Heart left ventricle (tissue), 16 donors: ENCODE measurements around the gene POLR1F. TPM values are rescaled to one million over a fixed set of nuclear protein-coding genes. Genes with fewer than 3 reads are reported as not detected.

ENCODE experiments used
- ATAC-seq, 4 donors: fragments of 200-7000 bp; cut with Tn5 transposase; one replicate each; pipeline ENCODE4 v1.9.1; 2020 to 2022; ENCODE audit warnings: moderate library complexity in 4 of 4, mild to moderate bottlenecking in 3 of 4, moderate number of reproducible peaks in 1 of 4
- DNase-seq, 5 donors: peaks; one replicate each; pipeline ENCODE4 v3.0.0-alpha.2; 2020
- H3K27ac ChIP-seq, 12 donors: fragments of 200-600 bp; sonication (generic) in 4 of 12; one replicate each; pipeline versions ENCODE4 v1.5.0 to v1.8.0; 2016 to 2022; ENCODE audit warnings: mild to moderate bottlenecking in 2 of 12
- H3K27me3 ChIP-seq, 9 donors: fragments of 200-600 bp; sonication (generic) in 2 of 9; one replicate each; pipeline versions ENCODE4 v1.5.1 to v1.8.0; 2016 to 2022; ENCODE audit warnings: mild to moderate bottlenecking in 3 of 9
- H3K36me3 ChIP-seq, 9 donors: fragments of 200-600 bp; sonication (generic) in 2 of 9; one replicate each; pipeline versions ENCODE4 v1.5.0 to v1.8.0; 2018 to 2022; ENCODE audit warnings: mild to moderate bottlenecking in 2 of 9
- H3K4me1 ChIP-seq, 12 donors: fragments of 200-600 bp; sonication (generic) in 4 of 12; one replicate each; pipeline versions ENCODE4 v1.5.0 to v1.8.0; 2016 to 2022; ENCODE audit warnings: mild to moderate bottlenecking in 3 of 12
- H3K4me3 ChIP-seq, 12 donors: fragments of 200-600 bp; sonication (generic) in 4 of 12; one replicate each; pipeline versions ENCODE4 v1.5.0 to v1.8.0; 2017 to 2022; ENCODE audit warnings: mild to moderate bottlenecking in 9 of 12, moderate library complexity in 4 of 12
- H3K9me3 ChIP-seq, 12 donors: fragments of 200-600 bp; sonication (generic) in 4 of 12; one replicate each; pipeline versions ENCODE4 v1.5.0 to v1.8.0; 2016 to 2022; ENCODE audit warnings: mild to moderate bottlenecking in 1 of 12
- POLR2A ChIP-seq, 2 donors: fragments of 450-650 bp; IDR thresholded peaks; one replicate each; pipeline ENCODE4 v1.6.1; 2017; ENCODE audit warnings: antibody characterized with exemption in 2 of 2, mild to moderate bottlenecking in 2 of 2, moderate library complexity in 2 of 2
- WGBS, 4 donors: extraction: QIAGEN DNeasy Blood & Tissue Kit in 2 of 4; methylation state at CpG; one replicate each; pipeline versions ENCODE4 v1.1.5 to v1.1.7; 2013 to 2018; 5-methylcytosine and 5-hydroxymethylcytosine counted together
- intact Hi-C, 10 donors: fragments of 100-400 bp; cut with DNase I; formaldehyde crosslinking; loops; one replicate each; pipeline versions ENCODE4 v1.11.1 to v1.14.2; 2022
- polyA plus RNA-seq, 2 donors: library from polyadenylated mRNA; stranded (reverse); fragments of 200-250 nt; gene quantifications; one replicate each; pipeline ENCODE4 v1.2.3, GENCODE V29; 2013
- total RNA-seq, 9 donors: library from RNA; depleted of rRNA in 2 of 9; stranded (reverse); fragments of >200 nt in 2 of 9; fragmentation: NEBNext Ultra II Directional in 3 of 9; extraction: Animal tissue kit (Norgen Biotek cat#: 25700) in 3 of 9; gene quantifications; one replicate each; pipeline versions ENCODE4 v1.1.0 to v1.2.4, GENCODE V29; 2016 to 2023
- TF ChIP-seq, protein P1 (sequence below), 12 donors: fragments of 200-600 bp; sonication (generic) in 4 of 12; IDR thresholded peaks; one replicate each; pipeline versions ENCODE4 v1.5.0 to v1.8.0; 2018 to 2022; ENCODE audit warnings: antibody characterized with exemption in 12 of 12, mild to moderate bottlenecking in 5 of 12
- donor health status: ischemic (EF 13 %, LVEDD 7.1; RV severe dilation, severe dysfunction).
- donor health status: healthy with polysubstance abuse.
- donor health status: DM: no; HTN: yes; CAD: no.
- donor health status: DM: no; HTN: no; CAD: no.
- donor health status: ischemic (EF 25% LVEDD 6.9; RV normal size, moderate dysfunction).
- donor health status: ischemic (EF 25% LVEDD 5.7; RV mildly dilated, moderate dysfunction).
- donor health status: healthy.
- donor health status: DM: yes; HTN: yes; CAD: no.
- donor health status: ischemic (EF 35%, LVEDD 5.7; RV mildly dilated, moderate dysfunction).
- donor health status: nonischemic (EF 11% LVEDD 7.7; RV severe dilation, severe dysfunction).
- donor health status: DM: yes; HTN: yes; CAD: no.
- donor health status: PGD.
- donor health status: ischemic (EF 29% LVEDD 5.4; RV normal size, mild dysfunction).
- donor health status: nonischemic (EF 23%, LVEDD 6.1; RV moderate dilation, normal function).

The POLR1F gene
- total and polyA plus RNA-seq, 11 donors = 4.6 to 12.4 (median 10.3) TPM

DNA sequence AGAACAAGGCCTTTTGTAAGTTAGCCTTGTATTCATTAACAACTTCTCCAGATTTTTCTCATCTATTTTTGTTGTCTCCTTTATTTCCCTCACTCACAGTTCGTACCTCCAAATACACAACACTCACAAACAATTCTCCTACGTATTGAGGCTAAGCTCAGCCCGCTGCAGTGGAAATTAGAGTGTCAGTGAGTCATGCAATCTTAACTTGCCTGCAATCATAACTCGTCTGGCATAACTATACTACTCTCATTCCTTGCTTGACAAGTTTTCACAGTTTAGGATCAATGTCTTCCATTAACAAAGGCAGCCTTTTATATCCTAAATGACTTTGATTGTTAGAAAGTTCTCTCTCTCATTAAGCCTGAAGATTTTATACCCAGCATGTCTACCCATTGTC, 40.8 kb upstream of the POLR1F start:
- peaks cover 0 to 19% (median 0%) of the 10 kb centered on the region in 9 donors for H3K27me3 ChIP-seq
- no peak for DNase-seq
- no peak for ATAC-seq
- no peak overlapping the region for H3K4me3 ChIP-seq
- TF ChIP-seq, protein P1, sequence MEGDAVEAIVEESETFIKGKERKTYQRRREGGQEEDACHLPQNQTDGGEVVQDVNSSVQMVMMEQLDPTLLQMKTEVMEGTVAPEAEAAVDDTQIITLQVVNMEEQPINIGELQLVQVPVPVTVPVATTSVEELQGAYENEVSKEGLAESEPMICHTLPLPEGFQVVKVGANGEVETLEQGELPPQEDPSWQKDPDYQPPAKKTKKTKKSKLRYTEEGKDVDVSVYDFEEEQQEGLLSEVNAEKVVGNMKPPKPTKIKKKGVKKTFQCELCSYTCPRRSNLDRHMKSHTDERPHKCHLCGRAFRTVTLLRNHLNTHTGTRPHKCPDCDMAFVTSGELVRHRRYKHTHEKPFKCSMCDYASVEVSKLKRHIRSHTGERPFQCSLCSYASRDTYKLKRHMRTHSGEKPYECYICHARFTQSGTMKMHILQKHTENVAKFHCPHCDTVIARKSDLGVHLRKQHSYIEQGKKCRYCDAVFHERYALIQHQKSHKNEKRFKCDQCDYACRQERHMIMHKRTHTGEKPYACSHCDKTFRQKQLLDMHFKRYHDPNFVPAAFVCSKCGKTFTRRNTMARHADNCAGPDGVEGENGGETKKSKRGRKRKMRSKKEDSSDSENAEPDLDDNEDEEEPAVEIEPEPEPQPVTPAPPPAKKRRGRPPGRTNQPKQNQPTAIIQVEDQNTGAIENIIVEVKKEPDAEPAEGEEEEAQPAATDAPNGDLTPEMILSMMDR (IDR thresholded peaks at IDR 0.05) = no peak
- no peak for TF ChIP-seq POLR2A (IDR thresholded peaks at IDR 0.05)
- H3K27ac ChIP-seq = no peak overlapping the region
- H3K36me3 ChIP-seq = no peaks in the 10 kb centered on the region
- intact Hi-C loops = loop anchor here in 9 of 10 donors (5.0 to 10.0 kb wide), 4 partner anchors 405 to 848 kb away; no protein-coding TSS in a partner anchor
- 62 to 71% (median 66%) methylated on average over 4 of the region's 4 CpGs for WGBS, 4 donors
- no peaks in the 10 kb centered on the region for H3K9me3 ChIP-seq
- H3K4me1 ChIP-seq = no peaks in the 10 kb centered on the region

GRCh38 chr7:19747740-19748339, 39.0 kb upstream of the POLR1F start:
- no peaks in the 10 kb centered on the region for H3K9me3 ChIP-seq

DNA sequence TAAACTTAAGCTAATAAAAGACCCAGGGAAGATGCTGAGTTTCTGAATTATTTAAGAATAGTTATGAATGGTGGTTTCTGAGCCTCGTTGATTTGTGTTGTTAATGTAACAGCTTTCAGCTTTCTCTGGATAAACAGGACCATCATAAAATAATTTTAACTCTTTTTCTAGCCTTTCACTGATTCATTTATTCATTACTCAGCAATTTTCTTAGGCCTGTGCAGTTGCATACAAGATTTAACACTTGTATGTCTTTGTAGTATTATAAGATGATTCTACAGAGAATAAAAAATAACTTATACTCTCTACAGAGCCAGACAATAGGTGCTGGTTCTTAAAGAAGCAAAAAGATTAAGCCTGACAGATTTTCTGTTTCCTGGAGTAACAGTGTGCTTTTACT, 35.2 kb upstream of the POLR1F start:
- H3K36me3 ChIP-seq = no peaks in the 10 kb centered on the region
- H3K4me1 ChIP-seq = no peaks in the 10 kb centered on the region
- ATAC-seq = no peak
- H3K27me3 ChIP-seq = peaks cover 0 to 10% (median 0%) of the 10 kb centered on the region in 9 donors
- DNase-seq = no peak
- no peaks in the 10 kb centered on the region for H3K9me3 ChIP-seq
- 48 to 62% (median 55%) methylated on average over 1 of the region's 1 CpG for WGBS, 4 donors
- TF ChIP-seq, protein P1 (IDR thresholded peaks at IDR 0.05) = no peak
- TF ChIP-seq POLR2A (IDR thresholded peaks at IDR 0.05) = no peak
- no peak overlapping the region for H3K27ac ChIP-seq
- H3K4me3 ChIP-seq = no peak overlapping the region
- intact Hi-C loops = loop anchor here in 3 of 10 donors (10.0 kb wide), 1 partner anchor 851 kb away; no protein-coding TSS in a partner anchor

More at GRCh38 chr7:19747740-19748339, 39.0 kb upstream of the POLR1F start:
- intact Hi-C loops = loop anchor here in 7 of 10 donors (2.0 to 10.0 kb wide), 4 partner anchors 409 to 851 kb away; no protein-coding TSS in a partner anchor
- no peak for TF ChIP-seq POLR2A (IDR thresholded peaks at IDR 0.05)
- TF ChIP-seq, protein P1 (IDR thresholded peaks at IDR 0.05) = peak in 11 of 12 donors; percentile 24 to 62 (median 44)
- DNase-seq = no peak
- 27 to 37% (median 32%) methylated on average over 4 of the region's 4 CpGs for WGBS, 4 donors
- no peak overlapping the region for H3K27ac ChIP-seq
- H3K27me3 ChIP-seq = peaks cover 0 to 10% (median 0%) of the 10 kb centered on the region in 9 donors
- H3K36me3 ChIP-seq = no peaks in the 10 kb centered on the region
- no peaks in the 10 kb centered on the region for H3K4me1 ChIP-seq
- no peak for ATAC-seq
- no peak overlapping the region for H3K4me3 ChIP-seq

- Histone ChIP-seq H3K4me1 (no peaks in the 10 kb centered on the region), H3K36me3 (no peaks in the 10 kb centered on the region), H3K9me3 (no peaks in the 10 kb centered on the region), H3K27ac (no peak overlapping the region), H3K27me3 (peaks cover 0 to 13% (median 2%) of the 10 kb centered on the region in 9 donors), H3K4me3 (no peak overlapping the region)
- intact Hi-C loops = no loop called here
- no peak for ATAC-seq
- 69 to 82% (median 73%) methylated on average over 3 of the region's 3 CpGs for WGBS, 4 donors
- no peak for TF ChIP-seq POLR2A (IDR thresholded peaks at IDR 0.05)
- TF ChIP-seq, protein P1 (IDR thresholded peaks at IDR 0.05) = no peak
- DNase-seq = no peak
Measured at GRCh38 chr7:19728716-19729115, 19.9 kb upstream of the POLR1F start.
